Peyer's patch (tissue), 4 donors: ENCODE results near the gene IFT22.

Experiments
- POLR2A ChIP-seq, 2 donors: fragments of 450-650 bp; IDR thresholded peaks; one replicate each; pipeline ENCODE4 v1.5.1; 2017; ENCODE audit warnings: antibody characterized with exemption in 2 of 2, mild to moderate bottlenecking in 2 of 2, moderate library complexity in 2 of 2
- TF ChIP-seq, protein P1 (sequence below), 6 experiments: fragments of 450-650 bp in 4 of 6; fragments of 200-600 bp in 2 of 6; sonication (generic) in 1 of 6; IDR thresholded peaks; one replicate each; pipeline ENCODE4 v1.5.1; 2017 to 2019; ENCODE audit warnings: antibody characterized with exemption in 6 of 6, mild to moderate bottlenecking in 3 of 6, moderate library complexity in 1 of 6

DNA sequence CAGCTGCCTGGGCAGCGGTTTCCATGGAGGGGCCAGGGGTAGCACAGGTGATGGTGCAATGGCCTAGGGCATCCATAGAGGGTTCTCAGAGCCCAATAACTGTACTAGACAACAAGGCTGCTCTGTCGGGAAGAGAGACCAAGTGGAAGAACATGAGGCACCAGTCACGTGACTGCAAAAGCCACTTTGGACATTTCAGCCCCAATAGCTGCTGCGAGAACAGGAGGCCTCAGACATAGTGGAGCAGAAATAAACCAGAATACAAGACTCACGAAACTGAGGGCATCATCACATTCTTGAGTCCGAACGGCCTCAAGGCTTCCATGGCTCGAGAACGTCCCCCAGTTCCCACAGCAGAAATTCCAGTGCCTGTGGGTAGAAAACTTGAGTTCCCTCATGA is 44.5 kb downstream of the IFT22 start:
- TF ChIP-seq, protein P1, sequence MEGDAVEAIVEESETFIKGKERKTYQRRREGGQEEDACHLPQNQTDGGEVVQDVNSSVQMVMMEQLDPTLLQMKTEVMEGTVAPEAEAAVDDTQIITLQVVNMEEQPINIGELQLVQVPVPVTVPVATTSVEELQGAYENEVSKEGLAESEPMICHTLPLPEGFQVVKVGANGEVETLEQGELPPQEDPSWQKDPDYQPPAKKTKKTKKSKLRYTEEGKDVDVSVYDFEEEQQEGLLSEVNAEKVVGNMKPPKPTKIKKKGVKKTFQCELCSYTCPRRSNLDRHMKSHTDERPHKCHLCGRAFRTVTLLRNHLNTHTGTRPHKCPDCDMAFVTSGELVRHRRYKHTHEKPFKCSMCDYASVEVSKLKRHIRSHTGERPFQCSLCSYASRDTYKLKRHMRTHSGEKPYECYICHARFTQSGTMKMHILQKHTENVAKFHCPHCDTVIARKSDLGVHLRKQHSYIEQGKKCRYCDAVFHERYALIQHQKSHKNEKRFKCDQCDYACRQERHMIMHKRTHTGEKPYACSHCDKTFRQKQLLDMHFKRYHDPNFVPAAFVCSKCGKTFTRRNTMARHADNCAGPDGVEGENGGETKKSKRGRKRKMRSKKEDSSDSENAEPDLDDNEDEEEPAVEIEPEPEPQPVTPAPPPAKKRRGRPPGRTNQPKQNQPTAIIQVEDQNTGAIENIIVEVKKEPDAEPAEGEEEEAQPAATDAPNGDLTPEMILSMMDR (IDR thresholded peaks at IDR 0.05): no peak
- TF ChIP-seq POLR2A (IDR thresholded peaks at IDR 0.05): no peak
